GM12872 (cell line): ENCODE results near the gene RAB40C.

Experiments used
- TF ChIP-seq, protein P1 (sequence below): IDR thresholded peaks from 3 replicates; pipeline ENCODE4 v1.5.1; 2011; ENCODE audit warnings: low read depth, mild to moderate bottlenecking, low read length, moderate library complexity; ENCODE audit not compliant: insufficient read depth

Gene RAB40C

DNA sequence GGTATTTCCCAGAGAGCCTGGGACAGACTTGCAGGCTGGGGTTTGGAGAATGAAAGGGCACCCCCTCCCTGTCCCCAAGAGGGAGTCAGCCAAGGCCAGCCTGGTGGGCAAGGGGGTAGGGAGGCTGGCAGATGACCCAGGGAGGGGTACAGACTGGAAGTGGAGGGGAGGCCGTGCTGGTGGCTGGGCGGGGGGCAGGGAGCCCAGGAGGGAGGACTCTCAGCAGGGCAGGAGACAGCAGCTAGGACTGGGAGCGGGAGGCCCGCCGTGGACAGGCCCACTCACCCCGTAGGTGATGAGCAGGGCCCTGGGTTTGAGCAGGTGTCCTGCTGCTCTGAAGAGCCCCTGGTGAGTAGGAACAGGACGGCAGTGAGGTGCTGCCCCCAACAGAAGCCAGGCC lies 45.1 kb downstream of the RAB40C start:
- TF ChIP-seq, protein P1, sequence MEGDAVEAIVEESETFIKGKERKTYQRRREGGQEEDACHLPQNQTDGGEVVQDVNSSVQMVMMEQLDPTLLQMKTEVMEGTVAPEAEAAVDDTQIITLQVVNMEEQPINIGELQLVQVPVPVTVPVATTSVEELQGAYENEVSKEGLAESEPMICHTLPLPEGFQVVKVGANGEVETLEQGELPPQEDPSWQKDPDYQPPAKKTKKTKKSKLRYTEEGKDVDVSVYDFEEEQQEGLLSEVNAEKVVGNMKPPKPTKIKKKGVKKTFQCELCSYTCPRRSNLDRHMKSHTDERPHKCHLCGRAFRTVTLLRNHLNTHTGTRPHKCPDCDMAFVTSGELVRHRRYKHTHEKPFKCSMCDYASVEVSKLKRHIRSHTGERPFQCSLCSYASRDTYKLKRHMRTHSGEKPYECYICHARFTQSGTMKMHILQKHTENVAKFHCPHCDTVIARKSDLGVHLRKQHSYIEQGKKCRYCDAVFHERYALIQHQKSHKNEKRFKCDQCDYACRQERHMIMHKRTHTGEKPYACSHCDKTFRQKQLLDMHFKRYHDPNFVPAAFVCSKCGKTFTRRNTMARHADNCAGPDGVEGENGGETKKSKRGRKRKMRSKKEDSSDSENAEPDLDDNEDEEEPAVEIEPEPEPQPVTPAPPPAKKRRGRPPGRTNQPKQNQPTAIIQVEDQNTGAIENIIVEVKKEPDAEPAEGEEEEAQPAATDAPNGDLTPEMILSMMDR, result no peak

DNA sequence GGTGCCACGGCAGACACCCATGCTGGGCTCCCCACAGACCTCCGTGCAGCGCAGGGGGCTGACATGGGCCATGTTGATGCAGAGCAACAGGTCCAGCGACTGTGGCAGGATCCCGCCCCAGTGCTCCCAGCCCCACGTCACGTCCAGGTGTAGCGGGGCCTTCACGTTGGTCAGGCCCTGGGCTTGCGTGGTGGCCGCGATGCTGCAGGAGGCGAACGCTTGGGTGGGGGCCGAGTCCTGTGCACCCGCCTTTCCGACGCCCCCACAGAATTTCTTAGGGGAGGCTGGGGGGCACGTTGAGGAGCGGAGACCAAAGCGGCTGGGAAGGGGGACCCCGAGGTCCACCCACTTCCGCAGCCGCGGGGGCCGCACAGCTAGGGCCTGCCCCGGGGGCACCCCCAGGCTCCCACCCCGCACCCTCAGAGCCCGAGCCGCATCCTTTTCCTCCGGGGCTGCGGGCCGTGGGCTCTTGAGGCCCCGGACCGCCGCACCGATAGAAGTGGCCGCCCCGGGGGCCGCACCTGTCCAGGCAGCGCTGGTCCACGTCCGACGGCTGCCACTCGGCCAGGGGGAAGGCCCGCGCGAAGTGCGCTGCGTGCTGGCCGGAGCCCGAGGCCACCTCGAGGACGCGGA lies 45.8 kb downstream of the RAB40C start:
- TF ChIP-seq, protein P1, result no peak

DNA sequence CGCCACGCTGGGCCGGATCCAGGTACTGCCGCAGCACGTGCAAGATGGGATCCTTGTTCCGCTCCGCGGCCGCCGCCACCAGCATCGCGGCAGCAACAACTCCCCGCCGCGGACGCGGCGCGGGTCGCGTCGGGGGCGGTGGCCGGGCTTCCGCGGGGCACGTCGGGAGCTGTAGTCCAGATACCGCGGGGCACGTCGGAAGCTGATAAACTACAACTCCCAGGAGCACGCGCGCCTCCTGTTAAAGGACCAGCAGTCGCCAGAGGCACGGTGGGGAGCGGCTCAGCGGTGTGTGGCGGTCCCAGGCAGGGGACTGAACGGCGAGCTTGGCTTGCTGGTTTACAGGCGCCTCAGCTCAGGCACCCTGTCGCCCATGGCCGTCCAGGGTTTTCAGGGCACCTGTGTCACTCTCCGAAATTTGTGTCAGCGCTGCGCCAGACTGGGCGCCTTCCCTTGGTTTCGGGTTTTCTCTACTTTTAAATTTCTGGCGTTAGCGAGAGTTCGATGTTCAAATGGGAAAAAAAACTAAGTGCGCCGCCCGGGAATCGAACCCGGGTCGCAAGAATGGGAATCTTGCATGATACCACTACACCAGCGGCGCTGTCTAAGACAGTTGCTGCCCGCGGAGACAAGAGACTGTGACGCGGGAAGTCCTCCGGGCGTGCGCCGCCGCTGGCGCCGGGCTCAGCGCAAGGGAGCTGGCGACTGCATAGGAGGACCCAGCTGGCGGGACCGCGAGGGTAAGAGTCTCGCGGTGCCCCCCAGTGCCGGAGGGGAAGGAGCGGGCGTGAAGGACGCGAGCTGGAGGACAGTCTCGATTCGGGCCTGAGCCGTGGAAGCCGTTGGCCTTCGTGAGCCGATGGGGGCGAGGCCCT lies 46.6 kb downstream of the RAB40C start, which contains the start of gene METTL26:
Gene METTL26, minus strand, starts transcription at position 100 of the 875 bp plus-strand sequence. Its CDS starts 15 bp downstream, at position 85.
- TF ChIP-seq, protein P1, result 0 out of 3 replicates have a peak, but pooled peaks have one; percentile 10

DNA sequence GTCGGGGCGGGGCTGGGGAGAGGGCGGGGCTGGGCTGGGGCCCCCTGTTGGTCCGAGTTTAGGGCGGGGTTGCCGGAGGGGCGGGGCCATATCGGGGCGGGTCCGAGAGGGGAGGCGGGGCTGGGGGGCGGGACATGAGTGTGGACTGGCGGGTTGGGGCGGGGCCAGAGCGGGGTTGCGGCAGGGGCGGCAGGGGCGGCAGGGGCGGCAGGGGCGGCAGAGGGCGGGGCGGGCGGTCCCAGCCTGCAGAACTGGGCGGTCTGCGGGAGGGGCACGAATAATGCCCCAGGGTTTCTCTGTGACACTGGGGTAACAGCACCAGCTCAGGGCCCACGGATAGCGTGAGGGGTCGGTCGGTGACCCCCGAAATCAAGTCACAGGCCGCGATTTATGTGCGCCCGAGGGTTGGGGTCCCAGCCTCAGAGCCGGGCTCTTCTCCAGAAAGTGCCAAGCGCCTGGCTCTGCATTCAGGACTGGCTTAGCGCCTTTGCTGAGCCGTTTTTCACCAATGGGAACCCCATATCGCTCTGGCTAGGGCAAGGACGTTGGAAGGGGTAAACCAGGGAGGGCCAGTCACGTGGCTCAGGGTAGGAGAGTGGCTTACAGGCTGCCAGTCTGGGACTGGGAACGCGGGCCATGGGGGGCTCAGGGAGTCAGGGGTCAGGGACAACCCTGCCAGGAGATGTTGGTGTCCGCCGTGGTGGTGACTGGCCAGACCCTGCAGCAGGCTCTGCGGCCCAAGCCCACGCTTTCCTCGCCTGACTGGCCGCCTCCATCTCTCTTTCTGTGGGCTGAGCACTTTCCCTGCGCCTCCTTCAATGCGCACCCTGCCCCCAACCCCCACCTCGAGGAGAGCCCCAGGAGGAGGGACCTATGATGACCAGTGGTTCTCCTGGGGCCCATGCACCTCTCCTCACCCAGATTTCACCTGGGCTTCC lies 47.5 kb downstream of the RAB40C start:
- TF ChIP-seq, protein P1, result no peak

DNA sequence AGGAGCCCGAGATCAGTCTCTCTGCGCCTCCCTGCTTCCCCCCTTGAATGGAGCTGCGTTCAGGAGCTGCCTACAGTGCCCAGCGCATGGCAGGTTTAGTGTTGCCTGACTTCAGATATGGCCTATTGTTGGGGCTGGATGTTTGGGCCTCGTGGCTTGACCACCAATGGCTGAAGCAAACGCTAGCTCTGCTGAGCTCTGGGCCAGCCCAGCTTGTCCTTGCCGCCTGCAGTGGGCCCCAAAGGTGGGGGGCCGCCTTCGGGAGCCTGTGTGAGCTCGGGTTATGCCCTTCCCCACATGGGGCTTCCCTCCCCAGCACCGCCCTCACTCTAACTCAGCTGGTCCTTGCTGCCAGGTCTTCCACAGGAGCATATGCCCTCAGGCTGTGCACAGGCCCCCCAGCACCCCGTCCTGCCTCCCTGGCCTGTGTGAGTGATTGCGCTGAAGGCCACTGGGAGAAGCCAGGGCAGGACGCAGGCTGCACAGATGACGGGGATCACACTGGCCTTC lies 48.2 kb downstream of the RAB40C start:
- TF ChIP-seq, protein P1, result no peak

DNA sequence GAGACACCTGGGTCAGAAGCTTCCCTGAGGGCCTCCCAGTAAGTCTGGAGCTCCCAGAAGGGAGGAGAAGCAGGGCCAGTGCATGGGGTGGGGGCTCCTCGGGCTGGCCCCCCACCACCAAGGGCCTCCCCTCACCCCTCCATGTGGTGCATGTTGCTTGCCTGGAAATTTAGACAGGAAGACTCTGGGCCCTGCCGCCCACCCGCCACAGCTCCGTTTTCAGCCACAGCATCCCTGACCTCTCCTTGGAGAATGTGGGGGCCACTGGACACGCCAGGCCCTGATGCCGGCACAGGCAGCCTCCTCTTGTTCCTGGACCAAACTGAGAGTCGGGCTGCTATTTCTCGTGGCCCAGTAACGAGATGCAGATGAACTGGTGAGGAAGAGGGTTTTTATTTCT lies 49.0 kb downstream of the RAB40C start:
- TF ChIP-seq, protein P1, result no peak

DNA sequence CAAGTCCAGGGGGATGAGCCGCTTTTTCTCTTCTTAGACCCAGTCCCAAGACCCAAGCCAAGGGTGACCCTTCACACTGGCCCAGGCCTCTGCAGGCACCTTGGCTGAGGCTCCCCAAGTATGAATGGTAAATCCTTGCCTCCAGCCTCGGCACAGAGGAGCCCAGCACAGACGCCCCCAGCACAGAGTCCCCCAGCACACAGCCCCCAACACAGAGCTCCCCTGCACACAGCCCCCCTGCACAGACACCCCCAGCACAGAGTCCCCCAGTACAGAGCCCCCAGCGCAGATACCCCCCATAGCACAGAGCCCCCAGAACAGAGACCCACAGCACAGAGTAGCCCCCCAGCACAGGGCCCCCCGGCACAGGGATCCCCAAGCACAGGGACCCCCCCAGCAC lies 50.7 kb downstream of the RAB40C start:
- TF ChIP-seq, protein P1, result no peak
